ENCODE results near the gene TDG.

TDG gene

GRCh38 chr12:103947871-103948555 lies 17.7 kb upstream of the TDG start:
- TF ChIP-seq ZFP3 (CRISPR knock-in tag; IDR thresholded peaks at IDR 0.05) (no peak), ESRRG (CRISPR knock-in tag; IDR thresholded peaks at IDR 0.05) (no peak), ARNTL (CRISPR knock-in tag; IDR thresholded peaks at IDR 0.05; ENCODE audit: borderline replicate concordance, low read depth) (no peak), ZNF70 (CRISPR knock-in tag; IDR thresholded peaks at IDR 0.05) (no peak), PATZ1 (CRISPR knock-in tag; IDR thresholded peaks at IDR 0.05; ENCODE audit: borderline replicate concordance) (no peak), GLIS3 (CRISPR knock-in tag; IDR thresholded peaks at IDR 0.05) (no peak), TSHZ2 (CRISPR knock-in tag; IDR thresholded peaks at IDR 0.05) (no peak), OSR1 (CRISPR knock-in tag; IDR thresholded peaks at IDR 0.05) (no peak), BACH2 (CRISPR knock-in tag; IDR thresholded peaks at IDR 0.05; ENCODE audit: borderline replicate concordance) (no peak), TCF4 (CRISPR knock-in tag; IDR thresholded peaks at IDR 0.05; ENCODE audit: borderline replicate concordance) (no peak), PPARA (CRISPR knock-in tag; IDR thresholded peaks at IDR 0.05; ENCODE audit: borderline replicate concordance) (no peak), RARB (CRISPR knock-in tag; IDR thresholded peaks at IDR 0.05) (no peak), ZNF565 (CRISPR knock-in tag; conservative IDR thresholded peaks at IDR 0.05; ENCODE audit: low read depth) (no peak), TOX (CRISPR knock-in tag; IDR thresholded peaks at IDR 0.05; ENCODE audit: borderline replicate concordance) (no peak), ZNF8 (CRISPR knock-in tag; IDR thresholded peaks at IDR 0.05) (no peak), CREB5 (CRISPR knock-in tag; IDR thresholded peaks at IDR 0.05; ENCODE audit: low read depth) (no peak), ZC3H10 (CRISPR knock-in tag; IDR thresholded peaks at IDR 0.05) (no peak), SNAI2 (CRISPR knock-in tag; IDR thresholded peaks at IDR 0.05) (no peak)
- TF ChIP-seq, protein P1, sequence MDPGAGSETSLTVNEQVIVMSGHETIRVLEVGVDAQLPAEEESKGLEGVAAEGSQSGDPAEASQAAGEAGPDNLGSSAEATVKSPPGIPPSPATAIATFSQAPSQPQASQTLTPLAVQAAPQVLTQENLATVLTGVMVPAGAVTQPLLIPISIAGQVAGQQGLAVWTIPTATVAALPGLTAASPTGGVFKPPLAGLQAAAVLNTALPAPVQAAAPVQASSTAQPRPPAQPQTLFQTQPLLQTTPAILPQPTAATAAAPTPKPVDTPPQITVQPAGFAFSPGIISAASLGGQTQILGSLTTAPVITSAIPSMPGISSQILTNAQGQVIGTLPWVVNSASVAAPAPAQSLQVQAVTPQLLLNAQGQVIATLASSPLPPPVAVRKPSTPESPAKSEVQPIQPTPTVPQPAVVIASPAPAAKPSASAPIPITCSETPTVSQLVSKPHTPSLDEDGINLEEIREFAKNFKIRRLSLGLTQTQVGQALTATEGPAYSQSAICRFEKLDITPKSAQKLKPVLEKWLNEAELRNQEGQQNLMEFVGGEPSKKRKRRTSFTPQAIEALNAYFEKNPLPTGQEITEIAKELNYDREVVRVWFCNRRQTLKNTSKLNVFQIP (CRISPR knock-in tag; IDR thresholded peaks at IDR 0.05; ENCODE audit: borderline replicate concordance, low read depth), result no peak
- TF ChIP-seq, protein P2, sequence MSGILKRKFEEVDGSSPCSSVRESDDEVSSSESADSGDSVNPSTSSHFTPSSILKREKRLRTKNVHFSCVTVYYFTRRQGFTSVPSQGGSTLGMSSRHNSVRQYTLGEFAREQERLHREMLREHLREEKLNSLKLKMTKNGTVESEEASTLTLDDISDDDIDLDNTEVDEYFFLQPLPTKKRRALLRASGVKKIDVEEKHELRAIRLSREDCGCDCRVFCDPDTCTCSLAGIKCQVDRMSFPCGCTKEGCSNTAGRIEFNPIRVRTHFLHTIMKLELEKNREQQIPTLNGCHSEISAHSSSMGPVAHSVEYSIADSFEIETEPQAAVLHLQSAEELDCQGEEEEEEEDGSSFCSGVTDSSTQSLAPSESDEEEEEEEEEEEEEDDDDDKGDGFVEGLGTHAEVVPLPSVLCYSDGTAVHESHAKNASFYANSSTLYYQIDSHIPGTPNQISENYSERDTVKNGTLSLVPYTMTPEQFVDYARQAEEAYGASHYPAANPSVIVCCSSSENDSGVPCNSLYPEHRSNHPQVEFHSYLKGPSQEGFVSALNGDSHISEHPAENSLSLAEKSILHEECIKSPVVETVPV (CRISPR knock-in tag; IDR thresholded peaks at IDR 0.05), result no peak
- no peak for ATAC-seq

DNA sequence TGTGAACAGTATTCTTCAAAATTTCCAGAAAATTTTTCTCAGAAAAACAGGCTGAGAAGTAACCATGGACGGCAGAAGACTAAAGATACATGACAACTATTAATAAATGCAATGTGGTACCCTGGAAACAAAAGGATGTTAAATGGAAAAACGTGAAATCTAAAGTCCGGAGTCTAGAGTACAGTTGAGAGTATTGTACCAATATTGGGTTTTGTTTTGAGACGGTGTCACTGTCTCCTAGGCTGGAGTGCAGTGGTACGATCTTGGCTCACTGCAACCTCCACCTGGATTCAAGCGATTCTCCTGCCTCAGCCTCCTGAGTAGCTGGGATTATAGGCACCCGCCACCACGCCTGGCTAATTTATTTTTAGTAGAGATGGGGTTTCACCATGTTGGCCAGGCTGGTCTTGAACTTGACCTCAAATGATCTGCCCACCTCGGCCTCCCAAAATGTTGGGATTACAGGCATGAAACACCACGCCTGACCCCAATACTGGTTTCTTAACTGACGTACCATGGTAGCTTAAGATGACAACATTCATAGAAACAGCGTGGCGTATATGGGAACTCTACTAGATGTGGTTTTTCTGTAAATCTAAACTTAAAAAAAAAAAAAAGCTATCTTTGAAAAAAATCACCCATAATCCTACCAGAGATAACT lies 16.8 kb upstream of the TDG start:
- ATAC-seq, result no peak
- TF ChIP-seq PPARA (CRISPR knock-in tag; IDR thresholded peaks at IDR 0.05; ENCODE audit: borderline replicate concordance) (no peak), ZC3H10 (CRISPR knock-in tag; IDR thresholded peaks at IDR 0.05) (no peak), ESRRG (CRISPR knock-in tag; IDR thresholded peaks at IDR 0.05) (no peak), TOX (CRISPR knock-in tag; IDR thresholded peaks at IDR 0.05; ENCODE audit: borderline replicate concordance) (no peak), ISL1 (CRISPR knock-in tag; IDR thresholded peaks at IDR 0.05) (no peak), TSHZ2 (CRISPR knock-in tag; IDR thresholded peaks at IDR 0.05) (no peak), OSR1 (CRISPR knock-in tag; IDR thresholded peaks at IDR 0.05) (no peak), CSDC2 (CRISPR knock-in tag; IDR thresholded peaks at IDR 0.05) (no peak), CREB5 (CRISPR knock-in tag; IDR thresholded peaks at IDR 0.05; ENCODE audit: low read depth) (no peak), GLIS3 (CRISPR knock-in tag; IDR thresholded peaks at IDR 0.05) (no peak)
- TF ChIP-seq, protein P1 (CRISPR knock-in tag; IDR thresholded peaks at IDR 0.05; ENCODE audit: borderline replicate concordance, low read depth), result no peak

All from SK-N-SH treated with all-trans-retinoic acid at 6 μM for 48 hours (cell line).